K562 (cell line): ENCODE data around the gene FXYD3. TPM values are rescaled to one million over a fixed set of nuclear protein-coding genes. Genes with fewer than 3 reads are reported as not detected.

Source experiments
- BCL6 ChIP-seq: fragments of 250-450 bp; sonication (Bioruptor Pico); IDR thresholded peaks from 2 replicates; pipeline ENCODE4 v1.4.0; 2020
- CBX5 ChIP-seq: IDR thresholded peaks from 2 replicates; pipeline ENCODE4 v1.6.1; 2014; ENCODE audit warnings: low read depth, borderline replicate concordance
- ETV6 ChIP-seq, 3 experiments: fragments of 150-350 bp in 1 of 3; sonication (generic) in 1 of 3; formaldehyde crosslinking in 1 of 3; IDR thresholded peaks; 2 replicates each; pipeline versions ENCODE4 v1.6.1 to v1.8.0; 2014 to 2022; ENCODE audit warnings: borderline replicate concordance in 2 of 3, low read depth in 2 of 3, antibody characterized with exemption in 1 of 3, low read length in 1 of 3, mild to moderate bottlenecking in 1 of 3, missing genetic modification reagents in 1 of 3
- FOSL1 ChIP-seq: fragments of 200-800 bp; sonication (Bioruptor generic); conservative IDR thresholded peaks from 2 replicates; pipeline ENCODE4 v1.6.1; 2016; ENCODE audit warnings: missing genetic modification characterization, missing compliant biosample characterization
- JUND ChIP-seq, 2 experiments: IDR thresholded peaks; 2 replicates in 1 of 2; 3 replicates in 1 of 2; pipeline ENCODE4 v1.6.1; 2011; ENCODE audit warnings: borderline replicate concordance in 2 of 2, low read depth in 2 of 2, low read length in 2 of 2, improper control_type of control experiment in 1 of 2, missing biosample characterization in 1 of 2, missing genetic modification characterization in 1 of 2, missing genetic modification reagents in 1 of 2
- KDM2B ChIP-seq: fragments of 250-450 bp; sonication (Bioruptor Pico); IDR thresholded peaks from 2 replicates; pipeline ENCODE4 v1.8.0; 2021; ENCODE audit warnings: mild to moderate bottlenecking, moderate library complexity
- KLF13 ChIP-seq: fragments of 450-650 bp; IDR thresholded peaks from 2 replicates; pipeline ENCODE4 v1.6.1; 2016; ENCODE audit warnings: missing genetic modification characterization, low read depth, mild to moderate bottlenecking, missing compliant biosample characterization, moderate library complexity, borderline replicate concordance
- PML ChIP-seq: IDR thresholded peaks from 2 replicates; pipeline ENCODE4 v1.6.1; 2012; ENCODE audit warnings: low read length, inconsistent platforms
- SIX5 ChIP-seq, 2 experiments: IDR thresholded peaks; 2 replicates each; pipeline ENCODE4 v1.6.1; 2011; ENCODE audit warnings: low read length in 2 of 2, borderline replicate concordance in 1 of 2, low read depth in 1 of 2, mild to moderate bottlenecking in 1 of 2, moderate library complexity in 1 of 2; ENCODE audit not compliant: insufficient read depth in 1 of 2
- ZKSCAN1 ChIP-seq: fragments of 150-350 bp; IDR thresholded peaks from 2 replicates; pipeline ENCODE4 v1.6.1; 2016; ENCODE audit warnings: low read depth, low read length
- ZNF699 ChIP-seq: fragments of 250-450 bp; sonication (Bioruptor Pico); IDR thresholded peaks from 2 replicates; pipeline ENCODE4 v1.8.0; 2021; ENCODE audit warnings: mild to moderate bottlenecking, moderate library complexity; ENCODE audit not compliant: insufficient replicate concordance
- polyA plus RNA-seq, 8 experiments: library from polyadenylated mRNA; depleted of rRNA in 4 of 8; stranded (reverse) in 5 of 8; unstranded in 3 of 8; fragments of >200 nt; fragmentation: Nextera tagmentation in 2 of 8; fragmentation: Illumina TruSeq in 1 of 8; extraction: Ambion mirVana in 2 of 8; extraction: Trizol in 1 of 8; gene quantifications; 2 replicates each; pipeline versions ENCODE4 v1.2.1 to v1.2.3, GENCODE V29; 2011 to 2014; ENCODE audit warnings: inconsistent platforms in 1 of 8, missing spikeins in 1 of 8
- total RNA-seq, 7 experiments: library from RNA; depleted of rRNA in 6 of 7; stranded (reverse); fragments of >200 nt in 6 of 7; fragmentation: Illumina TruSeq in 2 of 7; extraction: Trizol in 2 of 7; gene quantifications; 2 replicates each; pipeline versions ENCODE4 v1.2.1 to v1.2.3, GENCODE V29; 2011 to 2021; ENCODE audit warnings: low replicate concordance in 1 of 7
- TF ChIP-seq, protein P1 (sequence below): fragments of 450-650 bp; formaldehyde crosslinking; conservative IDR thresholded peaks from 2 replicates; pipeline ENCODE4 v1.4.0; 2022; ENCODE audit warnings: mild to moderate bottlenecking, missing genetic modification characterization
- TF ChIP-seq, protein P2 (sequence below): fragments of 200-800 bp; sonication (Bioruptor generic); IDR thresholded peaks from 2 replicates; pipeline ENCODE4 v1.6.1; 2017; ENCODE audit warnings: missing genetic modification characterization, missing compliant biosample characterization
- TF ChIP-seq, protein P3 (sequence below): fragments of 450-650 bp; IDR thresholded peaks from 2 replicates; pipeline ENCODE4 v1.6.1; 2014; ENCODE audit warnings: low read depth, mild to moderate bottlenecking, moderate library complexity, borderline replicate concordance

FXYD3 gene
- total and polyA plus RNA-seq, 9 of the 15 experiments (the other 6 are each of a cell fraction or from before 2014, with no cell fraction given) = 0.24 TPM; not detected in 8

DNA sequence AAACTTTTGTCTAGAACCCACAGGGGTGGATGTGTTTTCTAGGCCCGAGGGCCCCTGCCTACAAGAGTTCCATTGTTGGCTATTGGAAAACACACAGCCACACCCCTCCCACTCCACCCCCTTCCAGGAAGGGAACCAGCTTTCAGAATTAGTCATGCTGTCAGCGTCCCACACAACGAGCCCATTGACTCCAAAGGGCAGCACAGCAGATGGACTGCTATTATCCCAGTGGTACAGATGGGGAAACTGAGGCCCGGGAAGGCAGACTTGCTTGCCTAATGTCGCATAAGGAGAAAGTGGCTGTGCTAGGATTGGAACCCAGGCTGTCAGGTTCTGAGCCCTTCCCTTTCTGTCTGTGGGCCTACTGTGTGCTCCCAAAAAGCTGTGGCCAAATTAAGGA lies 8.1 kb upstream of the FXYD3 start (continued):
- TF ChIP-seq, protein P1, sequence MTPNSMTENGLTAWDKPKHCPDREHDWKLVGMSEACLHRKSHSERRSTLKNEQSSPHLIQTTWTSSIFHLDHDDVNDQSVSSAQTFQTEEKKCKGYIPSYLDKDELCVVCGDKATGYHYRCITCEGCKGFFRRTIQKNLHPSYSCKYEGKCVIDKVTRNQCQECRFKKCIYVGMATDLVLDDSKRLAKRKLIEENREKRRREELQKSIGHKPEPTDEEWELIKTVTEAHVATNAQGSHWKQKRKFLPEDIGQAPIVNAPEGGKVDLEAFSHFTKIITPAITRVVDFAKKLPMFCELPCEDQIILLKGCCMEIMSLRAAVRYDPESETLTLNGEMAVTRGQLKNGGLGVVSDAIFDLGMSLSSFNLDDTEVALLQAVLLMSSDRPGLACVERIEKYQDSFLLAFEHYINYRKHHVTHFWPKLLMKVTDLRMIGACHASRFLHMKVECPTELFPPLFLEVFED (CRISPR knock-in tag) = no peak
- no peak for TF ChIP-seq SIX5 (IDR thresholded peaks at IDR 0.05; ENCODE audit: borderline replicate concordance in 1 of 2, insufficient read depth in 1 of 2, low read depth in 1 of 2, low read length in 2 of 2)
- TF ChIP-seq ZKSCAN1 = peak; percentile 98
- TF ChIP-seq, protein P2, sequence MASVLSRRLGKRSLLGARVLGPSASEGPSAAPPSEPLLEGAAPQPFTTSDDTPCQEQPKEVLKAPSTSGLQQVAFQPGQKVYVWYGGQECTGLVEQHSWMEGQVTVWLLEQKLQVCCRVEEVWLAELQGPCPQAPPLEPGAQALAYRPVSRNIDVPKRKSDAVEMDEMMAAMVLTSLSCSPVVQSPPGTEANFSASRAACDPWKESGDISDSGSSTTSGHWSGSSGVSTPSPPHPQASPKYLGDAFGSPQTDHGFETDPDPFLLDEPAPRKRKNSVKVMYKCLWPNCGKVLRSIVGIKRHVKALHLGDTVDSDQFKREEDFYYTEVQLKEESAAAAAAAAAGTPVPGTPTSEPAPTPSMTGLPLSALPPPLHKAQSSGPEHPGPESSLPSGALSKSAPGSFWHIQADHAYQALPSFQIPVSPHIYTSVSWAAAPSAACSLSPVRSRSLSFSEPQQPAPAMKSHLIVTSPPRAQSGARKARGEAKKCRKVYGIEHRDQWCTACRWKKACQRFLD (CRISPR knock-in tag) = no peak
- no peak for TF ChIP-seq PML
- no peak for TF ChIP-seq BCL6 (CRISPR knock-in tag)
- TF ChIP-seq, protein P3, sequence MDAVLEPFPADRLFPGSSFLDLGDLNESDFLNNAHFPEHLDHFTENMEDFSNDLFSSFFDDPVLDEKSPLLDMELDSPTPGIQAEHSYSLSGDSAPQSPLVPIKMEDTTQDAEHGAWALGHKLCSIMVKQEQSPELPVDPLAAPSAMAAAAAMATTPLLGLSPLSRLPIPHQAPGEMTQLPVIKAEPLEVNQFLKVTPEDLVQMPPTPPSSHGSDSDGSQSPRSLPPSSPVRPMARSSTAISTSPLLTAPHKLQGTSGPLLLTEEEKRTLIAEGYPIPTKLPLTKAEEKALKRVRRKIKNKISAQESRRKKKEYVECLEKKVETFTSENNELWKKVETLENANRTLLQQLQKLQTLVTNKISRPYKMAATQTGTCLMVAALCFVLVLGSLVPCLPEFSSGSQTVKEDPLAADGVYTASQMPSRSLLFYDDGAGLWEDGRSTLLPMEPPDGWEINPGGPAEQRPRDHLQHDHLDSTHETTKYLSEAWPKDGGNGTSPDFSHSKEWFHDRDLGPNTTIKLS = no peak
- peak; percentile 52; the same call in 1 of the 2 replicates for TF ChIP-seq KLF13 (tag)
- no peak for TF ChIP-seq ETV6 (IDR thresholded peaks at IDR 0.05; ENCODE audit: borderline replicate concordance in 1 of 2, low read depth in 2 of 2, low read length in 1 of 2)
- no peak for TF ChIP-seq ETV6 (CRISPR knock-in tag; IDR thresholded peaks at IDR 0.05; ENCODE audit: borderline replicate concordance)
- TF ChIP-seq KDM2B (CRISPR knock-in tag) = no peak
- TF ChIP-seq ZNF699 (CRISPR knock-in tag) = no peak
- peak; percentile 66; the same call in 1 of the 2 replicates for TF ChIP-seq JUND (IDR thresholded peaks at IDR 0.05; ENCODE audit: borderline replicate concordance, low read depth, low read length)
- peak; percentile 41; the same call in 1 of the 3 replicates for TF ChIP-seq JUND (tag; IDR thresholded peaks at IDR 0.05; ENCODE audit: borderline replicate concordance, low read depth, low read length)
- peak; percentile 68 for TF ChIP-seq FOSL1 (tag)
- TF ChIP-seq CBX5 = no peak
